CD4-positive, alpha-beta T cell treated with Interleukin-17A for 1 hour (primary cell): ENCODE measurements around the gene EMC1.
A peak's percentile ranks its signal among the peaks of the same experiment; 100 is the strongest.
"Not testable (repeated sequence)": the region's sequence is repeated elsewhere in the genome, so short reads cannot be mapped to it uniquely, and the experiment has no call there.

Experiments
- DNase-seq: peaks from one replicate; pipeline ENCODE4 v3.0.0-alpha.2; 2020

Gene EMC1

DNA sequence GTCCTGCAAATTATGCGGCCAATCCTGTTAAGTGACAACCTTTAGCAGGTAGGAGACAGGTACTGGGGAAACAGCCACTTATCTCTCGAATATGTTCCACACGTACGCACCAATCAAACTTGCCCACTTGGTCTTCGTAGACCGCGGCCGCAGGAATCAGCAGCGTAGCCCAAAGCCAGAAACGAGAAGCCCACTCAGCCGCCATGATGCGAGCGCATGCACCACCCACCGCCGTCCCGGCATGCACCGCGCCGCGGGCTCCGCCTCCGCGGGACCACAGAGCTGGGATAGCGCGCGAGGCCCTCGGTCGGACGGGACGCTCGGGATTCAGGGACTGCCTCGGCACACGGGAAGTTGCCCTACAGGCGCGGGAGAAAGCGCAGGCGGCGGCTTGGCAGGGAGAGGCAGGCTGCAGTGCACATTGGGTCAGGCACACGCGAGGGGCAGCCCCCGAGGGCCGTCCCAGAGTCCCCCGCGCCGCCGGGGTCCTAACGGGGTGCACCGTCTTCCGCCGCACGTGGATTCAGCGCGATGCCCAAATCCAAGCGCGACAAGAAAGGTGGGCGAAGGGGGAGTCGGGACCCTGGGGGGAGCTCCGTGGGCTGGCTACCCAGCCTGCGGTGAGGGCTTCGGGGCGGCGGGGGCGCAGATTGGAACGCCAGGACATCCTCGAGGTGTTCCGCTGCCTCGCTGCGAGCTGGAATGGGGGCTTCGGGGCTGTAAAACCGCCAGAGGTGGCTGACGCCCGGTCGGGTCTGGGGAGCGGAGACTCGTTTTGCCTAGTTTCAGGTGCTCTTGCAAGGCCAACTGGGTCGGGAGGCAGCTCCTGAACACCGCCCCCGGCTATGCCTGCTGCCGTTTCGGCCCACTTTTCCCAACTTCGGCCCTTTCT is at the start of gene EMC1, which contains the start of gene MRTO4:
Gene EMC1 (minus strand): TSS at position 220 of the 892 bp plus-strand sequence. CDS start 15 bp downstream, at position 205.
Gene MRTO4 (plus strand): TSS at position 501 of the 892 bp plus-strand sequence. CDS start 31 bp downstream, at position 532.
- peak; percentile 86 for DNase-seq

DNA sequence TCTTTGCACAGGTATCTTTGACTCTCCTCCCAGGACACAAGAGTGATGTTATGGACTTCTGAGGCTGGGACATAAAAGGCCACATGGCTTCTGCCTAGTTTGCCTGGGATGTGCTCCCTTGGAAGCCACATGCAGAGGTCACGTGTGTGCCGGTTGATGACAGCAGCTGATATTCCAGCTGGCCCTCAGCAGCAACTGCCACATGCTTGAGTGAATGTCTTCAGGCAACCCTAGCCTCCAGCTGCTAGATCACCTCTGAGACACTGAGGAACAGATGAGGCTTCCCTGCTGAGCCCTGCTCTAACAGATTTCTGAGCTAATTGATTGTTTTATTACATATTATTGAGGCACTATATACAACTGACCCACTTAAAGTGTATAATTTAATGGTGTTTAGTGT is 48.9 kb upstream of the EMC1 start:
- DNase-seq: no peak

DNA sequence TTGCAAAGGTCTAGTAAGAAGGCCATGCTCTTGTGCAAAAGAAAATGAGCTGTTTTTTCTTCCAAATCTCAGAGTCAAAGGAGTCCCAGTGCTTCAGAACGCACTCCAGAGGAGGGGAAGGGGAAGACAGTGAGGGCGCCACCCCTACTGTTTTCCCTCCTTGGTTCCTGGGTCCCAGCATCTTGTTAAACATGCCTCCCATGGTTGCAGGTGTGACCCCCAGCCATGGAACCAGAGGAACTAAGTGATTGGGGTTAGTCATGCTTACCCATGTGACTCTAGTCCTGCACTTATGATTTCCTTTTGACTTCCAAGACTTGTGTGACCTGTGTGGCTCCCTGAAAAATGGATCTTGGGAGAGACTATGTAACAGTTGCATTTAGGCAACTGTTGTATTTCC is 43.3 kb upstream of the EMC1 start:
- no peak for DNase-seq

DNA sequence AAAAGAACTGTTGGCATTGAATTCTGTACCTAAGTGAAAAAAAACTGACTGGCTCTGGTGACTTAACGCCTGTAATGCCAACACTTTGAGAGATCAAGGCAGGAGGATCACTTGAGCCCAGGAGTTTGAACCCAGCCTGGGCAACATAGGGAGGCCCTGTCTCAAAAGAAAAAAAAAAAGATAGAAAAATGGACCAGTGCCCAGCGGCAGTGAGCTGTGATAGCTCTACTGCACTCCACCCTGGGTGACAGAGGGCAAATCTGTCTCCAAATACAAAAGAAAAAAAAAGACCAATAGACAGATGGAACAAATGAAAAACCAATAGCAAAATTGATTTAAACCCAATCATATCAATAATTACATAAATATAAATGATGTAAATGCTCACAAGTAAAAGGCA is 37.9 kb upstream of the EMC1 start:
- no peak for DNase-seq

DNA sequence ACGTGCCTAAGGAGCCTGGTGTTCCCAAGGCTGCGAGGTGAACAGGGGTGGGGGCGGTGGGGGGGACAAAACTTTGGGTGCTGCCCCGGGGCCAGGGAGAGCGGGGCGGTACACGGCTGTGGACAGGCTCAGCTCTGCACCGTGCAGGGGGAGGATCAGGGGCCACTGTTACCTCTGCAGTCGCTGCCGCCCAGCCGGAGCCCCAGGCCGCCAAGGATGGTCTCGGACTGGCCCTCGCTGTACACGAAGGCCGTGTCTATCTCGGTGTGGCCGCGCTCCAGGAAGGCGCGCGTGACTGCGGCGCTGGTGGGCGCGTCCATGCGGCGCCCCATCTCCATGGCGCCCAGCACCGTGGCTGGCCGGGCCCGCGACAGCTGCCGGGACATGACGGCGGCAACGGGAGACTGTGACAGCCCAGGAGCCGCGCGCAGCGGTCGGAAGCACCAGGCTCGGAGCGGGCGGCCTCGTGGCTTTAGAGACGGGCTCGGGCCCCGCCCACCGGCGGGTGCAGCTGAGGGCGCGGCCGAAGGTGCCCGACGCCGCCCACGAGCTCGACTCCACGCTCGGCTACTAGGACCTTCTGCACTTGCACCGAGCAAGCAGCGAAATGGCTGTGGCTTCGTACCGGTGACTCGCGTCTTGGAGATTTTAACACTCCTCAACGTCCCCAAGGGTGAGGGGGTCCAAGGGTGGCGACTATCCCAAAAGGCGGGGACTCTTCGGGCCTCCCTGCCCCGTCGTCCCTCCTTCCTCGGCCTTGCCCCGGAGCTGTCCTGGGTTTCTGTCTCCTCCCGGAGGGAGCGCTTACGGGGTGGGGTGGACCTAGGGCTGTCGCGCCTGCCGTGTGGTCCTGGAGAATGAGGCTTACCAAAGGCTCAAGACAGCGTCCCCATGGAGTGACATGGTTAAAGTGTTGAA is 37.3 kb upstream of the EMC1 start, which contains the start of gene AKR7A3:
Gene AKR7A3 (minus strand): TSS at position 447 of the 918 bp plus-strand sequence. CDS start 61 bp downstream, at position 386.
- peak; percentile 56 for DNase-seq

DNA sequence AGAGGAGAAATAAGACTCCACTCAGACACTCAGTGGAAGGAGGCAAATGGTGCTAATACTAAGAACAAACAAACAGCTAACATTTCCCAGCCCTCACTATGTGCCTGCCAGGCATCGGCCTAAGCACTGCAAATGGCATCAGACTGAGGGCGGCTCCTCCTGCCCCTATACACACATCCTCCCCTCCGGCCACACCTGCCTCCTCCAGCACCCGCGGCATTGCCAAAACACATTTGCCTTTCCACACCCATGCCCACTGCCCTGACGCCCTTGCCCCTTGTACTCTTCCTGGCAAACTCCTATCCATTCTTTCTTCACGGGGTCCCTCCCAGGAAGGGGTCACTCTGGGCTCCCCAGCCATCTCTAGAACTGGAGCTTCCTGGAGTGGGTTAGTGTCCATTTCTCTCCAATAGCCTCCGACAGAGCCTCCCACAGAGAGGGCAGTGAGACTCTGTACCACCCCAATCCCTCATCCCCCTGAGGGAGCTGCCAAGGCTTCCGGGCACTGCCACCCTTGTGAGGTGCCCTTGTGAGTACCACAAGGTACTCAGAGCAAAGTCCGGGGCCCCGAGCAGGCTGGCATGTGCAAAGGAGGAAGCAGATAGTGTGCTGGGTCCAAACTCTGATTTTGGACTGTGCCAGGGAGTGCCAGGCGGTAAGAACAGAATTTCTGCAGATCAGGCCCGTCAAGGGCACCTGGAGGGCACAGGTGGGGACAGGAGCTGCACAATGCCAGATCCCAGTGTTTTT is 36.3 kb upstream of the EMC1 start:
- DNase-seq: no peak

DNA sequence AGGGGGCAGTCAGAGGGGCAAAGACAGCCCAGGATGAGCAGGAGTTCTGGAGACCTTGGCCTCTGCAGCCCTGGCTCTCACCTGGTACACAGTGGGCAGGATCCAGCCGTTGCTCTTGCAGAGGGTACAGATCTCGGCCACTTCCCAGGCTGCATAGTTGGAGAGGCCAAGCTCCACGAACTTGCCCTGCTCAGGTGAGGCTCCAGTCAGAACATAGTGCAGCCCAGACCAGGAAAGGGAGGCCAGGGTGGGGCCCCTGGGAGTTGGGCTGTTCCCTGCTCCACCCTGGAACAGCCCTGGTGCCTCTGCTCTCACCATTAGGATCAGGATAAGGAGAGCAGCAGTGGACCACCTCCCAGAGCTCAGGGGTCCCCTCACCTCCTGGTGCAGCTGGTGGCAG is 34.5 kb upstream of the EMC1 start:
- DNase-seq: not testable (repeated sequence)

DNA sequence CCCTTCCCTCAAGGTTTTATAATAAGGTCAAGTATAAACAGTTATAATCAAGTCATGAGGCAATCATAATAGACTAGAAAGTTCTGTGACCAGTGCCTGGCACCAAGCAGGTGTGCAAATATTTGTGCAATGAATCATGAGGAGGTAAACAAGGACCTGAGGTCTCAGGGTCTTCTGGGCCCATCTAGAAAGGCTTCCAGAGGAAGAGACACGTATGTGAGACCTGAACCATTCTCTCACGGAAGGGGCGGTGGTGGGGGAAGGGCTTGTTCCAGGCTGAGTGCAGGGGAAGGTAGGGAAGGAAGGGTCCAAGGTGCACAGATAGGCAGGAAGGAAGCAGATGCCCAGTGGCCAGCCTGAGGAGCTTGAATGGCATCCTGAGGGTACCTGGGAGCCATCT is 34.0 kb upstream of the EMC1 start:
- DNase-seq: not testable (repeated sequence)

DNA sequence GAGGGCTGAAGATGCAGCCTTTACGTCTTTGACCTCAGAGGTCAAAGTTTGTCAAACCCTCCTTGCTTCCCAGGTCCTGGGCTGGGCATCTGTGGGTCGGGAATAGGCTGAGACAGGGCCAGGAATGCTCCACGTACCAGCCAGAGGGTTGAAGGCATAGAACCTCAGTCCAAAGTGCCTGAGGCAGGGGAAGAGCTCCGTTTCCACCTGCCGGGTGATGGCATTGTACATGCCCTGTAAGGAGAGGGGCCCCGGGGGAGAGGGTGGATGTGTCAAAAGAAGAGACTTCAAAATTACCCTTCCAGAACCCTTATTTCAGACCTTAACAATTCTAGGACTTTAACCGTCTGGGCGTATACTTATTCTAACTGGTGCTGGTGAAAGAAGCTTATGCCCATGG is 33.6 kb upstream of the EMC1 start:
- no peak for DNase-seq

DNA sequence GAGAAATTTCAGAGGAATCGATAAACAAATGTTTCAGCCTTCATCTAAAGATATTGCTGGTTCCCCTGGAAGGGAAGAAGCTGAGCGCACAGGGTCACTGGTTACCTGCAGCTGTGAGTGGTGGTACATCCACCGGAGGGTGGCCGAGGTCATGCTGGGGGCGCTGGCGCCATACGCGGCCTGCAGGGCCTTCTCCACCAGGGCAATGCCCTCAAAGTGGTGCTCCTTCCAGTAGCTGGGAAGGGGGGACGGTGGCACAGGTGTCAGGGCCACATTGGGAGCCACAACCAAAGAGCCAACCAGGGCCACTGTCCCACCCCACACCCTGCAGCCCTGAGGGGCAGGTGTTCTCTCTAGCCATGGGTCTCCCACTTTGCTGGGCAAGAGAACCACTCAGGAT is 32.6 kb upstream of the EMC1 start:
- DNase-seq: no peak

DNA sequence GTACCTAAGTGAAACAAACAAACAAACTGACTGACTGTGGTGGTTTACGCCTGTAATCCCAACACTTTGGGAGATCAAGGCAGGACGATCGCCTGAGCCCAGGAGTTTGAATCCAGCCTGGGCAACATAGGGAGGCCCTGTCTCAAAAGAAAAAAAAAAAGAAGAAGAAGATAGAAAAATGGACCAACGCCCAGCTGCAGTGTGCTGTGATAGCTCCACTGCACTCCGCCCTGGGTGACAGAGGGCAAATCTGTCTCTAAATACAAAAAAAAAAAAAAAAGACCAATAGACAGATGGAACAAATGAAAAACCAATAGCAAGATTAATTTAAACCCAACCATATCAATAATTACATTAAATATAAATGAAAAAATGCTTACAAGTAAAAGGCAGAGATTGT is 23.3 kb upstream of the EMC1 start:
- DNase-seq: no peak

DNA sequence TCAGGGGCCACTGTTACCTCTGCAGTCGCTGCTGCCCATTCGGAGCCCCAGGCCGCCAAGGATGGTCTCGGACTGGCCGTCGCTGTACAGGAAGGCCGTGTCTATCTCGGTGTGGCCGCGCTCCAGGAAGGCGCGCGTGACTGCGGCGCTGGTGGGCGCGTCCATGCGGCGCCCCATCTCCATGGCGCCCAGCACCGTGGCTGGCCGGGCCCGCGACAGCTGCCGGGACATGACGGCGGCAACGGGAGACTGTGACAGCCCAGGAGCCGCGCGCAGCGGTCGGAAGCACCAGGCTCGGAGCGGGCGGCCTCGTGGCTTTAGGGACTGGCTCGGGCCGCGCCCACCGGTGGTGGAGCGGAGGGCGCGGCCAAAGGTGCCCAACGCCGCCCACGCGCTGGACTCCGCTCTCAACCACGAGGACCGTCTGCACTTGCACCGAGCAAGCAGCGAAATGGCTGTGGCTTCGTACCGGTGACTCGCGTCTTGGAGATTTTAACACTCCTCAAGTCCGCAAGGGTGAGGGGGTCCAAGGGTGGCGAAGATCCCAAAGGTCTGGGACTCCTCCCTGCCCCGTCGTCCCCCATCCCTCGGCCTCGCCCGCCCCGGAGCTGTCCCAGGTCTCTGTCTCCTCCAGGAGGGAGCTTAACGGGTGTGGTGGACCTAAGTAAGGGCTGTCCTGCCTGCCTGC is 22.7 kb upstream of the EMC1 start:
- not testable (repeated sequence) for DNase-seq

DNA sequence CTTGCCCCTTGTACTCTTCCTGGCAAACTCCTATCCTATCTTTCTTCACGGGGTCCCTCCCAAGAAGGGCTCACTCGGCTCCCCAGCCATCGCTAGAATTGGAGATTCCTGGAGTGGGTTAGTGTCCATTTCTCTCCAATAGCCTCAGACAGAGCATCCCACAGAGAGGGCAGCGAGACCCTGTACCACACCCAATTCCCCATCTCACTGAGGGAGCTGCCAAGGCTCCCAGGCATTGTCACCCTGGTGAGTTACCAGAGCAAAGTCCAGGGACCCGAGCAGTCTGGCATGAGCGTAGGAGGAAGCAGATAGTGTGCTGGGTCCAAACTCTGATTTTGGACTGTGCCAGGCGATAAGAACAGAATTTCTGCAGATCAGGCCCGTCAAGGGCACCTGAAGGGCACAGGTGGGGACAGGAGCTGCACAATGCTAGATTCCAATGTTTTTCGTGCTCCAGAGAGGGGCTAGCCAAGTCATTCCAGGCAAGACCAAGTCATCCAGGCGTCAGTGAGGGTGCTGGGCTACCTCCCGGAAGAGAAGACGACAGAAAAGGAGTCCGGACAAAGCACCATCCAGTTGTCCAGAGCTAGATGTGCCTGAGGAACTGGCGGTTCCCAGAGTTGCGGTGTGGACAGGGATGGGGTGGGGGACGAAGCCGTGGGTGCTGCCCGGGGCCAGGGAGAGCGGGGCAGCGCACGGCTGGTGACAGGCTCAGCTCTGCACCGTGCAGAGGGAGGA is 22.0 kb upstream of the EMC1 start:
- no peak for DNase-seq

DNA sequence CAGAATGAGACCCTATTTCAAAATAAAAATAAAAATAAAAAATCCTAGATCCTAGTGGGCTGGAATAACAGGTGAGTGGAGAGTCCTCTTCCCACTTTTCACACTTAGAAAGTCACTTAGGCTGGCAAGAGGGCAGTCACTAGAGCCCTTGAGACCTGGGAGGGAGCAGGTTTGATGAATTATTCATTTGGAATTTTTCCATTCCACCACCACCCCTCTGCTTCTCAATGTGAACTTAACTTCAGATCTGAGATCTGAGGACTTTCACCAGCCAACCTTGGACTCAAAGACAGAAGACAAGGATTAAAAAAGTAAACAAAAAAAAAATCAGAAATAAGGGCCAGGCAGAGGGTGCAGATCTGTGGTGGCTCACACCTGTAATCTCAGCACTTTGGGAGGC is 20.7 kb upstream of the EMC1 start:
- DNase-seq: no peak

DNA sequence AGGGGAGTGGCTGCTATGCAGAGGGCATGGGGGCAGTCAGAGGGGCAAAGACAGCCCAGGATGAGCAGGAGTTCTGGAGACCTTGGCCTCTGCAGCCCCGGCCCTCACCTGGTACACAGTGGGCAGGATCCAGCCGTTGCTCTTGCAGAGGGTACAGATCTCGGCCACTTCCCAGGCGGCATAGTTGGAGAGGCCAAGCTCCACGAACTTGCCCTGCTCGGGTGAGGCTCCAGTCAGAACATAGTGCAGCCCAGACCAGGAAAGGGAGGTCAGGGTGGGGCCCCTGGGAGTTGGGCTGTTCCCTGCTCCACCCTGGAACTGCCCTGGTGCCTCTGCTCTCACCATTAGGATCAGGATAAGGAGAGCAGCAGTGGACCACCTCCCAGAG is 19.0 kb upstream of the EMC1 start:
- DNase-seq: not testable (repeated sequence)

DNA sequence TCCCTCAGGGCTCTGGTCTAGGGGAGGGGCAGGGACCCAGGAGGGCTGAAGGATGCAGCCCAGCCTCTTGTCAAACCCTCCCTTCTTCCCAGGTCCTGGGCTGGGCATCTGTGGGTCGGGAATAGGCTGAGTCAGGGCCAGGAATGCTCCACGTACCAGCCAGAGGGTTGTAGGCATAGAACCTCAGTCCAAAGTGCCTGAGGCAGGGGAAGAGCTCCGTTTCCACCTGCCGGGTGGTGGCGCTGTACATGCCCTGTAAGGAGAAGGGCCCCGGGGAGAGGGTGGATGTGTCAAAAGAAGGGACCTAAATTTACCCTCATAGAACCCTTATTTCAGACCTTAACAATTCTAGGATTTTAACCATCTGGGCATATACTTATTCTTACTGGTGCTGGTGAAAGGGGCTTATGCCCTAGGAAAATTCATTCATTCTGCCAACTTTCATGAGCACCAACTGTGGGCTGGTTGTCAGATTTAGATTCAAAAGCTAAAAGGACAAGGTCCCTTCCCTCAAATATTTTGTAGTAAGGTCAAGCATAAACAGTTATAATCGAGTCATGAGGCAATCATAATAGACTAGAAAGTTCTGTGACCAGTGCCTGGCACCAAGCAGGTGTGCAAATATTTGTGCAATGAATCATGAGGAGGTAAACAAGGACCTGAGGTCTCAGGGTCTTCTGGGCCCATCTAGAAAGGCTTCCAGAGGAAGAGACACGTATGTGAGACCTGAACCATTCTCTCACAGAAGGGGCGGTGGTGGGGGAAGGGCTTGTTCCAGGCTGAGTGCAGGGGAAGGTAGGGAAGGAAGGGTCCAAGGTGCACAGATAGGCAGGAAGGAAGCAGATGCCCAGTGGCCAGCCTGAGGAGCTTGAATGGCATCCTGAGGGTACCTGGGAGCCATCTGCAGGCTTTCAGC is 18.4 kb upstream of the EMC1 start:
- DNase-seq: not testable (repeated sequence)

DNA sequence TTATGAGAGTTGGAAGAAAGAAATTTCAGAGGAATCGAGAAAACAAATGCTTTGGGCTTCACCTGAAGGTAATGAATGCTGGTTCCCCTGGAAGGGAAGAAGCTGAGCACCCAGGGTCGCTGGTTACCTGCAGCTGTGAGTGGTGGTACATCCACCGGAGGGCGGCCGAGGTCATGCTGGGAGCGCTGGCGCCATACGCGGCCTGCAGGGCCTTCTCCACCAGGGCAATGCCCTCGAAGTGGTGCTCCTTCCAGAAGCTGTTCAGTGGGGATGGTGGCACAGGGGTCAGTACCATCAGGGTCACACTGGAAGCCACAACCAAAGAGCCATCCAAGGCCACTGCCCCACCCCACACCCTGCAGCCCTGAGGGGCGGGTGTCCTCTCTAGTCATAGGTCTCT is 17.1 kb upstream of the EMC1 start:
- no peak for DNase-seq

DNA sequence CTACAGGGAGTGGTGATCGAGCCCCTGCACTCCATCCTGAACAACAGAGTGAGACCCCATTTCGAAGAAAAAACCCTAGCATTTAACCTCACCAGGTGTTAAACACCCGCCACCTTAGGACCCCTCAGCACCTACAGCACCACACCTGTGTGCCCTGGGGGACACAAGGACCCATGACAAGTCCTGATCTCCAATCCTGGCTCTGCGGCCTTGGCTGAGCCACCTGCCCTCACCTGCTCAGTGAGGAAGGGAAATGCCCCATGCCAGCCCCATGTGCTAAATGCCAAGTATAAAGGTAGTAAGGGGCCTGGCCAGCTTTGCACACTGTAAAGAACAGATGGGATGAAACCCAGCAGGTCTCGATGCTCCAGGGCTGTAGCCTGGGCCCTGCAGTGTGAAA is 11.4 kb upstream of the EMC1 start:
- no peak for DNase-seq

DNA sequence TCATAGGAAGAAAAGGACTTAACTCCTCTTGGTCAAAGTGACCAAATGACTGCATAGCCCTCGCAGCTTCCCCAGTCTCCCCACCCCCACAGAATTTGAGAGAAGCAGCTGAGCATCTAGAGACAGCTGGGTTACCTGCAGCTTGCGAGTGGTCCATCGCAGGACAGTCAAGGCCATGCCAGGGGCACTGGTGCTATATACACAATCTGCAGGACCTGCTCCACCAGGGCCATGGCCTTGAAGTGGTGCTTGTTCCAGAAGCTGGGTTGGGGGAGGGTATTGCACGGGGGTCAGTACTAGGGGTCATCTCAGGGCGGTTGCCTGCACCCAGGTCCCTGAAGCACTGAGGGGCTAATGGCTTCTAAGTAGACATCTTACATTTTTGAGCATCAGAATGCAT is 10.7 kb upstream of the EMC1 start:
- DNase-seq: no peak
